Measurements from ENCODE around the gene KRTAP5-5.
"Not testable (repeated sequence)": the region's sequence is repeated elsewhere in the genome, so short reads cannot be mapped to it uniquely, and the experiment has no call there.

Gene KRTAP5-5

DNA sequence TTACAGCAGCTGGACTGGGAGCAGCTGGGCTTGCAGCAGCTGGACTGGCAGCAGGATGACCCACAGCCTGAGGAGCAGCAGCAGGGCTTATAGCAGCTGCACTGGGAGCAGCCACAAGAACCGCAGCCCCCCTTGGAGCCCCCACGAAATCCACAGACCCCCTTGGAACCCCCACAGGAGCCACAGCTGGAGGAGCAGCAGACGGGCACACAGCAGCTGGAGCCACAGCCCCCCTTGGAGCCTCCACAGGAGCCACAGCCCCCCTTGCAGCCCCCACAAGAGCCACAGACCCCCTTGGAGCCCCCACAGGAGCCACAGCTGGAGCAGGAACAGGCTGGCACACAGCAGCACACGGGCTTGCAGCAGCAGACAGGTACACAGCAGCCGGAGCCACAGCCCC lies 21.7 kb upstream of the KRTAP5-5 start:
- DNase-seq = not testable (repeated sequence)

DNA sequence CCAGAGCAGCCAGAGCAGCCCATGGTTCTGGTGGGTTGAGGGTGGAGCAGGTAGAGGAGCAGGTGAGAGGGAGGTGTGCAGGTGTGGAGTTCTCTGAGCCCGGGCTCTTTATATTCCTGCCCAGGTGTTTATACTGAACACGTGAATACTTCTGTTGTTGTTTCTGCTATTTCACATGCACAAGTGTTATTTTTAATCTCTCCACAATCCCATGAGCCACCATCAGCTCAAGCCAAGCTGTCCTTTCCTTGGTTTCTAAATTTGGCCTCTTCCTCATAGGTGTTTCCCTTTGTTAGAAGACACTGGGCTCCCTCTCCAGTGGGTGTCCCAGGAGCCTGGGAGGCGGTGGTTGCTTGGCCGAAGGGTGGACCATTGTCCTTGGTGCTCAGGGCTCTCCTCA lies 21.2 kb upstream of the KRTAP5-5 start, which contains the start of gene KRTAP5-3:
Gene KRTAP5-3, minus strand, starts transcription at position 101 of the 400 bp plus-strand sequence. Its CDS starts 78 bp downstream, at position 23.
- no peak for DNase-seq

DNA sequence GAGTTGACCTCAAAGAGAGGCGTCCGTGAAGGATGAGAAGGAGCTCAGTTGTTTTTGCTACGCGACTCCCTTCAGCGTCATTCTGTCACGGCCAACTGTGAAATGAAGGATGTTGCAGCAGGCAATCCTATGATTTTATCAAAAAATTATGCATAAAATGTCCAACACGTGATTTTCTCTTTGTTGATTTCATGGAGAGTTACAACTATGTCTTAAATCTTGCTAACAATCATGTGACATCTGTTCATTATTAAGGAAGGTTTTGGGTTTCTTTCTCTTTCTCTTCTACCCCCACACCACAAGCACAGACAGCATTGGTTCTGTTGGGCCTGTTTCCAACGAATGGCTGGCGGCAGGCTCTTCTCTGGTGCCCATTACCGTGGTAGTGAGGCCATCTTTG lies 11.3 kb upstream of the KRTAP5-5 start:
- no peak for DNase-seq

DNA sequence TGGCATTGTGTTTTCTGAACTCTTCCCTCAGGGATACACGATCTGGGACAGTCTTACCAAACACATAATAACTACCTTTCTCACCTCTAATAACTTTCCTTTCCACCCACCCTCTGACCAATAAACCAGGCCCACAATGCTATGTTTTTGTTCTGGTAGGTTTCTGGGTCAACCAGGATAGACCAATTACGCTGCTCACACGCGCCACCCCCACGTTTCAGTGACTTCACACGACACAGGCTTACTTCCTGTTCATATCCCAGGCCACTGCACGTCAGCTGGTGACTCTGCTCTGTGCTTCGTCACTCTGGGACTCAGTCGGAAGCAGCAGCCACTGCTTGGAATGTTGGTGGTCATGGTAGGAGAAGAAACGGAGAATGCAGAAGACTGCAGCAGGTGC lies 10.1 kb upstream of the KRTAP5-5 start:
- DNase-seq = peak; percentile 5 to 42 (median 21)

DNA sequence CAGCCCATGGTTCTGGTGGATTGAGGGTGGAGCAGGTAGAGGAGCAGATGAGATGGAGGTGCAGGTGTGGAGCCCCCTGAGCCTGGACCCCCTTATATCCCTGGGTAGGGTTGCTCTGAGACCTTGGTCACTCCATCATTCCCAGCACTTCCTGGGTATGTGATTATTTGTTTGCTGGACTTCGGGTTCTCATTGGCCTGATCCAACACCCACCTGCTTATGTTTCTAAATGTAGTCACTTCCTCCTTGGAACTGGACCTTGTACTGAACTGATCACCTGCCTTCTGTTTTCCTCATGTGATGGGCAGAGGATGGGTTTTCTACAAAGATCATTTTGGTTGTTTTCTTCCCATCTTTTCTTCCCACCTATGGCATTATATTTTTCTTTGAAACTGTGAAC lies 7.5 kb upstream of the KRTAP5-5 start, which contains the start of gene KRTAP5-4:
Gene KRTAP5-4, minus strand, starts transcription at position 53 of the 400 bp plus-strand sequence. Its CDS starts 45 bp downstream, at position 8.
- DNase-seq = no peak

DNA sequence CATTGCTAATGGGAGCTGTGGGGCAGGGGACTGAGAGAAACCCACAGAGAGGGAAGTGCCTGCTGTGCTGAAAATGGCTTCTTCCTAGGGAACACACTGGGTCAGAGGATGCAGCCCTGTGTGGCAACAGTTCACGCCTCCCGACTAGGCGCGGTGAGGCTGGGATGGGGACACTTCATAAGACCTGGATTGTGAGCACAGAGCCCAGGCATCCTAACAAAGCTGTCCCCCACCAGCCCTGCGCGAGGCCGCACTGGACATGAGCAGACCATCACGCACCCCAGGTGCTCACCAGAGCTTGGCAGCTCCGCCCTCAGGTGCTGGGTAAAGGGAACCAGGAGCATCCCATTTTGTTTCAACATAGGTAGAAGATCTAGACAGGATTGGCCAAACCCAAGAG lies 5.9 kb upstream of the KRTAP5-5 start:
- no peak for DNase-seq

DNA sequence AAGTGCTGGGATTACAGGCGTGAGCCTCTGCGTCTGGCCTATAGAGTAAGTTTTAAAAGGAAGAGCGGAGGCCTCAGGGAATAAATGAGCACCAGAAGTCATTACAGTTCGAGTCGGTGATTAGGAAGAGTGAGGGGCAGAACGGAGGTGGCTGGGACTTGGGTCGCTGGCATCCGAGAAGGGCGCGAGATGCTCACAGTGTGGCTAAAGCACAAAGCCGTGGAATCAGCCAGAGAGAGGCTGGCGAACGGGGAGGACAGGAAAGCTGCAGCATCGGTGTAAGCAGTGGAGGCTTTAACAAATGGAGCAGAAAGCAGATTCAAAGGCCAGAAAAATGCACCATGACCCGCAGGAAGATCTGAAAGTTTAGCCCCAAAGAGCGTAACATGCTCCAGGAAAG lies 5.0 kb upstream of the KRTAP5-5 start:
- no peak for DNase-seq

DNA sequence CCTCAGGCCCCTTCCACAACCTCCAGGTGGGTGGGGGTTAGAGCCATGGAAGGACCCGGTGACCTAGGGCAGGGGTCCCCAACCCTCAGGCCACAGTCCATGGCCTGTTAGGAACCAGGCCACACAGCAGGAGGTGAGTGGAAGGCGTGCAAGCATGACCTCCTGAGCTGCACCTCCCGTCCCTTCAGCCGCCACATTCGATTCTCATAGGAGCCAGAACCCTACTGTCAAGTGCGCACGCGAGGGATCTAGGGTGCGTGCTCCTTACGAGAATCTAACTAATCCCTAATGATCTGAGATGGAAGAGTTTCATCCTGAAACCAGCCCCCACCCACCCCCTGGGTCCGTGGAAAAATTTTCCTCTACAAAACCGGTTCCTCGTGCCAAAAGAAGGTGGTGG lies 4.0 kb upstream of the KRTAP5-5 start:
- no peak for DNase-seq

DNA sequence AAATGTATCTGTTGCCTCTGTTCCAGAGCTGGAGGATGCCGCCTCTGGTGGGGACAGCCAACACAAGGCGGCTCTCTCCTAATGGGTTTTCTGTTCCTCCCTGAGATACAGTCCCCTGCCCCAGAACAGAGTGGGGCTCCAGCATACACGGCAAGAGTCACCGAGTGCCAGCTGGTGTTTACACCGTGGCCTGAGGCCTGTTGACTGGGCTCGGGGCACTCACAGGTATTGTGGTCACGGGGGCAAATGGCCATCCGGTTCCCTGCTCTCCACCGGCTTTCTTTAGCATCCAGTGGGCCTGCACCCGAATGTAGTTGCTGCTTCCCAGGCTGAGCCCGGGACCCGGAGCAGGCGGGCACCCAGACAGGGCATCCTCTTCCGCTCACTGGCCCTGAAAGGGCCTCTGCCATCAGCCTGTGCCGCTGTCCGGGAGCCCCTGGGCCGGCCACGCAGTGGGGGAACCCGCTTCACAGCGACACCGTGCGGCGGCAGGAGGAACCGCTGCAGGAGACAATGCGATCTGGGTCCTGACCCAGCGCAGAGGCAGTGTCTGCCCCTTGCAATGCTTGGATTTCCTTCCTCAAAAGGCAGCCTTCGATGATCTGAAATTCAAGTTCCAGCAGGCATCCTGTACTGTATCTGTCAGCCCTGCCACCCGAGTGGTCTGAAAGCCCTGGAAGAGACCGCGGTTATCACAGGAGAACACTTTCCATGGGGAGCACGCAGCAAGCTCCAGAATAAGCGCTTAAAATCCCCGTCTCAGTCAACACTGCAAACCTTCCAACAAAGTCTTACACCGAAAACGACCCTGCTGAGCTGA lies 859 bp upstream of the KRTAP5-5 start:
- peak; percentile 55 to 73 (median 61) for DNase-seq

DNA sequence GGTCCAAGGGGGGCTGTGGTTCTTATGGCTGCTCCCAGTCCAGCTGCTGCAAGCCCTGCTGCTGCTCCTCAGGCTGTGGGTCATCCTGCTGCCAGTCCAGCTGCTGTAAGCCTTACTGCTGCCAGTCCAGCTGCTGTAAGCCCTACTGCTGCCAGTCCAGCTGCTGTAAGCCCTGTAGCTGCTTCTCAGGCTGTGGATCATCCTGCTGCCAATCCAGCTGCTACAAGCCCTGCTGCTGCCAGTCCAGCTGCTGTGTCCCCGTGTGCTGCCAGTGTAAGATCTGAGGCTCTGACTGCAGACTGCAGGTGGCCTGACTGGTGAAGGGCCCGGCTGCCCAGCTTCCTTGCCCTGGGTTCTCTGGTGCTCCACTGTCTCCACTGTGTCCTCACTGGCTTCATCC lies 696 bp downstream of the KRTAP5-5 start:
- DNase-seq = no peak

DNA sequence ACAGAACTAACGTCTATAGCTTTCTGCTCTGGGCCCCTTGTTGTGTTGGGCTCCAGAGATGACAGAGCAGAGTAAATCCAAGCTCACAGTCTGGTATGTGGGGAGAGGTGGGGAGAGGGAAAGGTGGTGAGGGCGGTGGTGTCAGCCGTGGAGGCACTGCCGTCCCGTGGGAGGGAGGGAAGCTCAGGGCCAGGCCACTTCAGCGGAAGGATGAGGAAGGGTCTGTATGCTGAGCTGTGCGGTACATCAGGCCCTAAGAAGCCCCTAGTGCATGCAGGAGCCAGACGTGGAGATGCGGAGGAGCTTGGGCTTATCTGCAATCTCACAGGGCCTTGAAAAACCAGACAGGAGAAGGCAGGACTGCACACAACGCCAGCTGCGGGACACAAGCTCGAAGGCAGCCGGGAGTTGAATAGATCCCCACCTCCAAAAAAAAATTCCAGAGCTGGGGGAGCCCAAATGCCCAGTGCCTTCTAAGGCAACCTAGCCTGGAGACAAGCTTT lies 1.5 kb downstream of the KRTAP5-5 start:
- no peak for DNase-seq

DNA sequence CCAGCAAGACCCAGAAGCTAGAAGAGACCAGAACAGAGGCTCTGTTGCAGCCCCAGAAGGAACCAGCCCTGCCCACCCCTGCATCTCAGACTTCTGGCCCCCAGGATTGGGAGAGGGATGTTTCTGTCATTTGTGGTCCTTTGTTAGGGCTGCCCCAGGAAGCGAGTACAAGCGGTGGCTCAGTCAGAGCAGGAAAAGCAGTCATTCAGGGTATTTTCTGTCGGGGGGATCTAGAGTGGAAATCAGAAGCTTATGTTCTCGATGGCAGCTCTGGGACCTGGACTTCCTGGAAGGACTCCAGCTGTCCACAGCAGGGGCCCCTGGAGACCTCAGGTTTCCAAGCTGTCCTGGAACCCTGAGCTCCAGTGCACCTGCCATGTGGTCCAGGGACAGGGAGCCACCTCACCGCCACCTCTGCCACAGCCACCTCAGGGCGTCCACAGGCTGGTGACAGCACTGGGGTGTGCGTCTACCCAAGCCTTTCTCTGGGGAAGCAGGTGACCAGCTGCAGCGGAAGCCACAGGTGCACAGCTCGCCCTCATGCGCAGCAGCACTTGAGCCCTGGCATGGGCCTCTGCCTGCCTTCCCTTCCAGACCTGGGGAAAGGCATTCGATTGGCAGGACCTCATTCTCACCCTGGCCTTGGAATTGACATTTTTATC lies 2.6 kb downstream of the KRTAP5-5 start:
- DNase-seq = no peak

DNA sequence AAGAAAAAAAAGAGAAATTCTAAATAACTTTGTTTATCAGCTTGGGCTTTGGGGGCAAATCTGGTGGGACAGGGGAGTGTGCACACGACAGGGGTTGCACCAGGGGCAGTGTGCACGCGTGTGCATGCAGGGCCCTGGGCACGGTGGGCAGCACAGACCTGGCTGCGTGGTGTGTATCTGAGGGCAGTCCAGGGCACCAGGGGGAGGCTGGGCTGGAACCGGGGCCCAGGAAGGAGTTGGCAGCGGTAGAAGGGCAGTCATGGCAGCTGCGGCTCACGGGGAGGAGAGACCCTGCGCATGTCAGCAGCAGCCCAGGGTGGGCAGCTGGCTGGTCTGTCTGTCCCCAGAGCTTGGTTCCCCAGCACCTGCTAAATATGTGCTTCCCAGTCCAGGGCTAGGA lies 4.3 kb downstream of the KRTAP5-5 start:
- no peak for DNase-seq

DNA sequence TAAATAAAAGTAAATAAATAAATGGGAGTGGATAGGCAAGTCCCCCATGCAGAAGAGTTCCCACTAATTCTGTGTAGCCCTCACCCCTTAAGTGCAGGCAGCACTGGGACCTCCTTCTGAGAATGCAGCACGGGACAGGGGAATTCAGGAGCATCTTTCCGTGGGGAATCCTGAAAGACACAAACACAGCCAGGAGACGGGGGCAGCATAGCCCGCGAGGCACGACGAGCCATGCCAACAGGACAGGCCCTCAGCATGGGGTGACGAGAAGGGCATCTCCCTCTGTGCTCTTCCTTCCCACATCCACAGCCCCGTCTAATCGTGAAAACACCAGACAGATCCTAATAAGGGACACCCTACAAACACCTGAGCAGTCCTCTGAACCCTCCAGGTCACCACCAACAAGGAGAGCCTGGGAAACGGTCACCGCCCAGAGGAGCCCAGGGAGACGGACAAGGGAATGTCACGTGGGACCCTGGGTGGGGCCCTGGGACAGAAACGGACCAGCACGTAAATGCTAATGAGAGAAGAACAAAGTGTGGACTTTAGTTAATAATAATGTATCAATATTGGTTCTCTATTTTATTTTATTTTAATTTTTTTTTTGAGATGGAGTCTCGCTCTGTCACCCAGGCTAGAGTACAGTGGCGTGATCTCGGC lies 6.8 kb downstream of the KRTAP5-5 start:
- DNase-seq = no peak

DNA sequence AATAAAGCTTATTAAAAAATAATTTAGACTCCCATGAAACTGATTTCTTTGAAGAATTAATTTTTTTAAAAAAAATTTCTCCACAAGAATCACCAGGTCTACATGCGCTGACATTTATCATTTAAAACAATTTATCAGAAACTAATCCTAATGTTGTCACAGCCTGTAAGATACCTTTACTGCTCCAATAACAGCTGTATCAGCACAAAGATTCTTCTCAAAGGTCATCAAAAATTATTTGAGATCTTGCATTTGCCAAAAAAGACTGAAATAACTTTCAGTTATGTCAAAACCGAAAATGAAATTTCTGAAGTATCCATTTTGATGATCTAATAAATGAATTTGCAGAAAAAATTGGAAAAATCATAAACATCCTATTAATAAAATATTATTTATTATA lies 8.1 kb downstream of the KRTAP5-5 start:
- no peak for DNase-seq

DNA sequence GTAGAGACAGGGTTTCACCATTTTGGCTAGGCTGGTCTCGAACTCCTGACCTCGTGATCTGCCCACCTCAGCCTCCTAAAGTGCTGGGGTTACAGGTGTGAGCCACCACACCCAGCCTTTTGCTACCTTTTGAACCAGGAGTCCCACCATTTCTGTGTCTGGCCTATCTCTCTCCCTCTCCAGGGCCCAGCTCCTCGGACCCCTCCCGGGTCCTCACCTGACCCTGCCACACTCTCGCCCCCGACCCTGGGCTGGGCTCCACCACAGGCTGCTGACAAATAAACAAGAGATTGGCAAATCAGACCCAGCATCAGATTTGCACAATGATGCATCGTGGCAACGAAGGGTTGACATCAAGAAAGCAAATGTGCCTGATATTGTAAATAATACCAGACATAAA lies 8.8 kb downstream of the KRTAP5-5 start:
- DNase-seq = no peak

DNA sequence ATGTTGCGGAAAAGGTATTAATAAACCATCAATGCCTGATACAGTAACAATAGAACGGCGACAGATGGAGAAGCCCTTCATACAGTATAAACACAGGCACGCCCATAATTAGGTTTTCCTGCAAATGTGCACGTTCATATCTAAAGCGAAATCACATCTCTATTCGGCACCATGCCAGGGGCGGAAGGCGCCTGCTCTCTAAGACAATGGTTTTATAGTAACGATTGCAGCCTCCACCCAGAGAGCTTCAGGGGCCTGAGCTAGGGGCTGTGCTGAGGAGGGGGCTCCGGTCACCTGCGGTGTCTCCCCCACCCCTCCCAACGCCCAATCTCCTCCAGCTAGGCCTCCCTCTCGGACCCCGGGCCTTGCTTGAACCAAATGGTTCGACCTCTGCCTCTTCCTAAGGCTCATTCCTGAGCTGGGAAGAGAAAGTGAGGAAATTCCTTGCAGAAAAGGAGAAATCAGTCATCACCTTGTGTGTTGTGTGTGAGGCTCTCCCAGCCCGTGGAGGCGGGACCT lies 9.6 kb downstream of the KRTAP5-5 start:
- DNase-seq = no peak

DNA sequence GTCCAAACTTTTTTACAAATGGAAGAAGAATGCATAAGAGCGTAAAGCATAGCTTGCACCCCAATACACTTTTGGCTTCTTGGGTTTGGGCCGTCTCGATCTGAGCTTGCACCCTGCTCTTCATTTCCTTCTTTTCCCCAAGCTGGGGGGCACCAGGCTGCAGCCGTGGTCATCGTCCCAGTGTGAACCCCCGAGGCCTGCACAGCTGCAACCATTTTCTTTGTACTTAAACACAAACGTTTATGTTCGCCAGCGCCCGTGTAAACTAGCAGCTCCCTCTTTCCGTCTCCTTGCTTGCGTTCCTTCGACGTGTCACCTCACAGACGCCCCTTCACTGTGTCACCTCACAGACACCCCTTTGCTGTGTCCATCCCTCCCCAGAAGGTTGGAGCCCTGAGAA lies 10.1 kb downstream of the KRTAP5-5 start:
- no peak for DNase-seq

DNA sequence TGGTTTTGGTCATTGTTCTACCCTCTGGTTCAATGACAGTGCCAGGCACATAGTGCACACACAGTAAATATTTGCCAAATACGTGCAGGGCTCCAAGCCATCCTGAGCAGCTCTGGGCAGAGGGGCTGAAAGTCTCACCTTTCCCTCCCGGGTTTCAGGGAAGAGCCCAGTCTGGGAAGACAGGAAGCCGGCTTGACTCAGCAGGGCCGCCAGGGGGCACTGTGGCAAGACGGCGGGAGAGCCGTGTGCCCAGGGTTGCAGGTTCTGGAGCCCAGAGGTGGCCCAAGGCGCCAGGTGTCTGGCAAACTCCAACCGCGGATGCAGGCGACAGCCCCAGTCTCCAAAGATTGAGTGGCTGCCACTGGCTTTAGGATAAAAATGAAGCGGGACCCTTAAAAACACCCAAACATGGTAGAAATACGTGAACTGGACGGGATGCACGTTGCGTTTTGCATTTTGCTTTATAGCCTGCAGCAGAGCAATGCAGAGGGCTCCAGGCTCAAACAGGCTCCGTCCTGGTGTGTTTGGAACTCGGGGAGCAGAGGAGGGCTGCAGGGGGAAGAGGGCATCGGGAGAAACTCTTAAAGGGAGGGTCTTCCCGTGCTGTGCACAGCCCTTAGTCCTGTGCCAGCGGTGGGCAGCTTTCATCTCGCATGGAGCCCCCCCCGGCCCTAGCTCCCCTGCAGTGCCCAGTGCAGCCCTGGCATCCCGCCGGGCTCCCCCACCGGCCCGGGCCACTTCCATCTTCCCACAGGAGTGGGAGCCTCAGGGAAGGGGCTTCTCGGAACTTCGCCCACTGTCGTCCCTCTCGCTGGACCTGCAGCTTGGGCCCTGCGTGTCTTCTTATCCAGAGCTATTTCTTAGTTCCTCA lies 10.7 kb downstream of the KRTAP5-5 start:
- DNase-seq = peak; percentile 42 to 72 (median 56)

DNA sequence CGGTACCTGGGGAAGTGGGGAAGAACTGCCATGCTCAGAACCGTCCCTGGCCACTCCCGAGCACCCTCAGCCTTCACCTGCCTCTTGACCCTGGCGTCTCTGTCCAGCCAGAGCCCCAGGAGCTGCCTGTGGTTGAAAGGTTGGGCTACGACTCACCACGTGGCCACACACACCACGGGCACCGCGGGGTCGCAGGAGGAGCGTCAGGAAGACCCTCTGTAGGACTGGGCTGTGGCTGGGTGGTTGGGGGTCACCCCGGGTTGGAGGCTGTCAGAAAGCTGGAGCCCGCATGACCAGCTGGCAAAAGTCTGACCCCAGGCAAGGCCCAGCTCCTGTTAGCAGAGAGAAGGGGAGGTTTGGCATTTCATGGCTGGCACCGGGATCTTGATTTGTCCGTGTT lies 11.5 kb downstream of the KRTAP5-5 start:
- no peak for DNase-seq

DNA sequence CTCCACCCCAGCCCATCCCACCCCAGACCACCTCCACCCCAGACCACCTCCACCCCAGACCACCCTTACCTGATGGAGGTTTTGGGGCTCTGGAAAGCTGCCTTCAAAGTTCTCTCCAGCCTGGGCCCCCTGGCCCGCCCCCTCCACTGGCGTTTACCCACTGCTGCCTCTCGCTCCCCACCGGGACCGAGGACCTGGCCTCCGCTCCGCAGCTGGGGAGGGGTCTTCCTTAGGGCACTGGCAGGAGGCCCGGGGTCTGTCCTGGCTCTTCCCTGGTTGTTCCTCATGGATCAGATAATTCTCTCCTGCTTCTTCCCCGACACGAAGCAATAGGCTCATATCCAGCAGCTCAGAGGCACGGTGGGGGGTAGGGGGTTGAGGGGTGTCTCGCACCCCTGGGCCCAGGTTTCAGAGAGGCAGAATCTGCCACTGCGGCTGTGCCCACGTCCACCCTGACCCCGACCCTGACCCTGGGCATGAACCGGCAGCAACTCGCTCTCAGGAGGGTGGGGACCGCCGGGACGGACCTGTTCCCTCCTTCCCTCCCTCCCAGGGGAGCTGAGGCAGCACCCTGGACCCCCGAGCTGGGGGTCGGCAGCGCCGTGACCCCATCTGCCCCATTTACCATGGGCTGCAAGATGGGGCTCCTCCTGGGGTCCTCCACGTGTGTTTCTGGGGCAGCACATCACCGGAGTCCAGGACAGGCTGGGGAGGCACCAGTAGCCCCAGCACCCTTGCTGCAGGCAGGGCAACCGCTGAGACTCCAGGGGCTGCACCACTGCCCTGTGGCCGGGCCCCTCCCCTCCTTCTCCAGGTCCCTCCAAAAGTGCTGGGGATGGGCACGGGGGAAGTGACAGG lies 12.9 kb downstream of the KRTAP5-5 start:
- no peak for DNase-seq
